IMR-90 (cell line): ENCODE measurements around the gene LPCAT2.

Source experiments
- CEBPB ChIP-seq: IDR thresholded peaks from 2 replicates; pipeline ENCODE4 v1.6.1; 2012; ENCODE audit warnings: low read depth, low read length, improper control_type of control experiment
- MAFK ChIP-seq: IDR thresholded peaks from 2 replicates; pipeline ENCODE4 v1.6.1; 2012; ENCODE audit warnings: low read depth, low read length, improper control_type of control experiment
- MAZ ChIP-seq: IDR thresholded peaks from 2 replicates; pipeline ENCODE4 v1.6.1; 2012; ENCODE audit warnings: low read depth, mild to moderate bottlenecking, low read length, improper control_type of control experiment, moderate library complexity, borderline replicate concordance
- MXI1 ChIP-seq: IDR thresholded peaks from 2 replicates; pipeline ENCODE4 v1.6.1; 2012; ENCODE audit warnings: low read depth, mild to moderate bottlenecking, low read length, moderate library complexity, borderline replicate concordance
- NFE2L2 ChIP-seq: fragments of 150-350 bp; IDR thresholded peaks from 2 replicates; pipeline ENCODE4 v1.6.1; 2016; ENCODE audit warnings: low read depth, mild to moderate bottlenecking, low read length
- POLR2A ChIP-seq: IDR thresholded peaks from 2 replicates; pipeline ENCODE4 v1.6.1; 2012; ENCODE audit warnings: mild to moderate bottlenecking, low read depth, low read length
- RAD21 ChIP-seq: IDR thresholded peaks from 2 replicates; pipeline ENCODE4 v1.6.1; 2012; ENCODE audit warnings: low read length, improper control_type of control experiment
- RCOR1 ChIP-seq: IDR thresholded peaks from 2 replicates; pipeline ENCODE4 v1.6.1; 2012; ENCODE audit warnings: mild to moderate bottlenecking, low read length, improper control_type of control experiment; ENCODE audit not compliant: insufficient replicate concordance
- RFX5 ChIP-seq: IDR thresholded peaks from 2 replicates; pipeline ENCODE4 v1.8.0; 2012; ENCODE audit warnings: low read depth, mild to moderate bottlenecking, low read length, moderate library complexity
- TF ChIP-seq, protein P1 (sequence below): conservative IDR thresholded peaks from 2 replicates; pipeline ENCODE4 v1.5.1; 2012; ENCODE audit warnings: mild to moderate bottlenecking, low read depth, low read length, improper control_type of control experiment
- TF ChIP-seq, protein P2 (sequence below): fragments of 150-350 bp; IDR thresholded peaks from 2 replicates; pipeline ENCODE4 v1.6.1; 2017; ENCODE audit warnings: mild to moderate bottlenecking, antibody characterized with exemption, low read length, low read depth
- TF ChIP-seq, protein P3 (sequence below): fragments of 150-350 bp; IDR thresholded peaks from 2 replicates; pipeline ENCODE4 v1.6.1; 2016; ENCODE audit warnings: low read depth, mild to moderate bottlenecking, low read length, moderate library complexity, borderline replicate concordance

DNA sequence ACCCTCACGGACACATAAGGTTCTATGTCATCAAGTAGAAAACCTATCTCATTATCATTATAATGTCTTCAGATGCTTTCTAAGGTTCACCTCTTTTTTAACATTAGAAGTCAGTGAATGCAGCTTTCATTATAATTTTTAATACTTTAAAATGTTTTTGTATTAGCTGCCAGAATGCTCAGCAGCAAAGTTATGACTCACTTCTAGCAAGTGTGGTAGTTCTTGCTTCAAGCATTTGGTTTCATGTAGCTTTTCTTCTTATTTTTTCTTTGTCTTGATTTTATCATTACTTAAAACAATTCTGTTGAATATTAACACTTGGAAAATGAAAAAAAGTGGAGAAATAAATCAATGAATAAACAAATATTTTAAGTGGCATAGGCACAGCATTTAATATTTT is 23.4 kb downstream of the LPCAT2 start:
- TF ChIP-seq RCOR1 (no peak), RFX5 (no peak), POLR2A (no peak), MXI1 (no peak), CEBPB (no peak), RAD21 (no peak), MAZ (no peak), NFE2L2 (no peak), MAFK (no peak)
- TF ChIP-seq, protein P1, sequence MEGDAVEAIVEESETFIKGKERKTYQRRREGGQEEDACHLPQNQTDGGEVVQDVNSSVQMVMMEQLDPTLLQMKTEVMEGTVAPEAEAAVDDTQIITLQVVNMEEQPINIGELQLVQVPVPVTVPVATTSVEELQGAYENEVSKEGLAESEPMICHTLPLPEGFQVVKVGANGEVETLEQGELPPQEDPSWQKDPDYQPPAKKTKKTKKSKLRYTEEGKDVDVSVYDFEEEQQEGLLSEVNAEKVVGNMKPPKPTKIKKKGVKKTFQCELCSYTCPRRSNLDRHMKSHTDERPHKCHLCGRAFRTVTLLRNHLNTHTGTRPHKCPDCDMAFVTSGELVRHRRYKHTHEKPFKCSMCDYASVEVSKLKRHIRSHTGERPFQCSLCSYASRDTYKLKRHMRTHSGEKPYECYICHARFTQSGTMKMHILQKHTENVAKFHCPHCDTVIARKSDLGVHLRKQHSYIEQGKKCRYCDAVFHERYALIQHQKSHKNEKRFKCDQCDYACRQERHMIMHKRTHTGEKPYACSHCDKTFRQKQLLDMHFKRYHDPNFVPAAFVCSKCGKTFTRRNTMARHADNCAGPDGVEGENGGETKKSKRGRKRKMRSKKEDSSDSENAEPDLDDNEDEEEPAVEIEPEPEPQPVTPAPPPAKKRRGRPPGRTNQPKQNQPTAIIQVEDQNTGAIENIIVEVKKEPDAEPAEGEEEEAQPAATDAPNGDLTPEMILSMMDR: no peak
- TF ChIP-seq, protein P2, sequence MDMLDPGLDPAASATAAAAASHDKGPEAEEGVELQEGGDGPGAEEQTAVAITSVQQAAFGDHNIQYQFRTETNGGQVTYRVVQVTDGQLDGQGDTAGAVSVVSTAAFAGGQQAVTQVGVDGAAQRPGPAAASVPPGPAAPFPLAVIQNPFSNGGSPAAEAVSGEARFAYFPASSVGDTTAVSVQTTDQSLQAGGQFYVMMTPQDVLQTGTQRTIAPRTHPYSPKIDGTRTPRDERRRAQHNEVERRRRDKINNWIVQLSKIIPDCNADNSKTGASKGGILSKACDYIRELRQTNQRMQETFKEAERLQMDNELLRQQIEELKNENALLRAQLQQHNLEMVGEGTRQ: no peak
- TF ChIP-seq, protein P3, sequence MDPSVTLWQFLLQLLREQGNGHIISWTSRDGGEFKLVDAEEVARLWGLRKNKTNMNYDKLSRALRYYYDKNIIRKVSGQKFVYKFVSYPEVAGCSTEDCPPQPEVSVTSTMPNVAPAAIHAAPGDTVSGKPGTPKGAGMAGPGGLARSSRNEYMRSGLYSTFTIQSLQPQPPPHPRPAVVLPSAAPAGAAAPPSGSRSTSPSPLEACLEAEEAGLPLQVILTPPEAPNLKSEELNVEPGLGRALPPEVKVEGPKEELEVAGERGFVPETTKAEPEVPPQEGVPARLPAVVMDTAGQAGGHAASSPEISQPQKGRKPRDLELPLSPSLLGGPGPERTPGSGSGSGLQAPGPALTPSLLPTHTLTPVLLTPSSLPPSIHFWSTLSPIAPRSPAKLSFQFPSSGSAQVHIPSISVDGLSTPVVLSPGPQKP: no peak
